Panc1 (cell line): Measurements from ENCODE around the gene AOC1.

Experiments
- CTCF ChIP-seq: fragments of 450-650 bp; IDR thresholded peaks from 2 replicates; pipeline ENCODE4 v1.5.1; 2017; ENCODE audit warnings: mild to moderate bottlenecking
- REST ChIP-seq, 2 experiments: IDR thresholded peaks; 2 replicates each; pipeline ENCODE4 v1.6.1; 2011 to 2012; ENCODE audit warnings: low read depth in 2 of 2, control low read depth in 1 of 2, low read length in 1 of 2, mild to moderate bottlenecking in 1 of 2, moderate library complexity in 1 of 2; ENCODE audit not compliant: insufficient read depth in 1 of 2
- TCF7L2 ChIP-seq: IDR thresholded peaks from 2 replicates; pipeline ENCODE4 v1.6.1; 2011; ENCODE audit warnings: mild to moderate bottlenecking, low read depth, low read length, inconsistent platforms

DNA sequence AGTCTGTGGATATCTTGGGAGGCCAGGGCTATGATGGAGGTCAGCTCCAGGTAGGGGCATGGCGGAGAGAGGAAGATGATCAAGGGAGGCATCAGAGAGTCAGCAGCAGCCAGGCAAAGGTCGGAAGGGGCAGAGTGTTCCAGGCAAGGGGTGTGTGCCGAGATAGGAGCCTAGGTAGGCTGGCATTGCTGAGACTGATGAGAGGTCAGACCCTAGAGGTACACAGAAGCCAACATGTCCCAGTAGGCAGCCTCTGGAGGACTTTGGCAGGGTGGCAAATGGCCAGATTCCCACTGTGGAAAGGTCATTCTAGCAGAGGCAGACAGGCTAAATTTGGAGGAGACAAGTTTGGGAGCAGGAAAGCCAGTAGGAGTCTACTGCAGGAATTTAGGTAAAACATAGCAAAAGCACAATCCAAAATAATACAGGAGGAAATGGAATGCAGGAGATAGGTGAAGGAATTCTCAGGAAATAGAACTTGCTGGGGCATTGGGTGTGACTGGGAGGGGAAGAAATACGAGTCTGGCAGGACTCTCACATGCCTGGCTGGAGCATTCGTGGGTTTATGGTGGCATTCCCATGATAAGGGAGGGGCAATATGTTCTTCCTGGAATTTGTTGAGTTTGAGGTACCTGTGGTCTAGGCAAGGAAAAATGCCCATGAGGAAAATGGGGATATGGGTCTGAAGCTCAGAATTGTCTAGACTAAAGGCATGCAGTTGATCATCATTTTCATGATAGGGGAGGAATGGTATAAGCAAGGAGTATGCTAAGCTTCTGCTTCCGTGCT lies 26.1 kb upstream of the AOC1 start:
- TF ChIP-seq REST (IDR thresholded peaks at IDR 0.05; ENCODE audit: insufficient read depth in 1 of 2, low read depth in 2 of 2, low read length in 1 of 2) (no peak), CTCF (no peak), TCF7L2 (no peak)
